Esophagus squamous epithelium (tissue), 4 donors: ENCODE measurements around the gene HIPK2.

Experiments used
- CTCF ChIP-seq, 6 experiments: fragments of 450-650 bp in 4 of 6; fragments of 200-600 bp in 2 of 6; sonication (generic) in 2 of 6; IDR thresholded peaks; one replicate each; pipeline ENCODE4 v1.5.1; 2016 to 2019; ENCODE audit warnings: antibody characterized with exemption in 6 of 6, mild to moderate bottlenecking in 4 of 6, moderate library complexity in 4 of 6
- POLR2A ChIP-seq, 4 donors: fragments of 450-650 bp; IDR thresholded peaks; one replicate each; pipeline ENCODE4 v1.6.1; 2017; ENCODE audit warnings: antibody characterized with exemption in 4 of 4, mild to moderate bottlenecking in 4 of 4, moderate library complexity in 3 of 4

- no peak for TF ChIP-seq CTCF (IDR thresholded peaks at IDR 0.05)
- TF ChIP-seq POLR2A (IDR thresholded peaks at IDR 0.05) = no peak
Measured at GRCh38 chr7:139710036-139710435, 67.8 kb downstream of the HIPK2 start.
